Measurements from ENCODE around the gene GSK3A. TPM values are rescaled to one million over a fixed set of nuclear protein-coding genes. Genes with fewer than 3 reads are reported as not detected.

GSK3A gene
- total and polyA plus RNA-seq, 2 of the 4 experiments (the other 2 are of a cell fraction) = 8.1 to 43.3 TPM

DNA sequence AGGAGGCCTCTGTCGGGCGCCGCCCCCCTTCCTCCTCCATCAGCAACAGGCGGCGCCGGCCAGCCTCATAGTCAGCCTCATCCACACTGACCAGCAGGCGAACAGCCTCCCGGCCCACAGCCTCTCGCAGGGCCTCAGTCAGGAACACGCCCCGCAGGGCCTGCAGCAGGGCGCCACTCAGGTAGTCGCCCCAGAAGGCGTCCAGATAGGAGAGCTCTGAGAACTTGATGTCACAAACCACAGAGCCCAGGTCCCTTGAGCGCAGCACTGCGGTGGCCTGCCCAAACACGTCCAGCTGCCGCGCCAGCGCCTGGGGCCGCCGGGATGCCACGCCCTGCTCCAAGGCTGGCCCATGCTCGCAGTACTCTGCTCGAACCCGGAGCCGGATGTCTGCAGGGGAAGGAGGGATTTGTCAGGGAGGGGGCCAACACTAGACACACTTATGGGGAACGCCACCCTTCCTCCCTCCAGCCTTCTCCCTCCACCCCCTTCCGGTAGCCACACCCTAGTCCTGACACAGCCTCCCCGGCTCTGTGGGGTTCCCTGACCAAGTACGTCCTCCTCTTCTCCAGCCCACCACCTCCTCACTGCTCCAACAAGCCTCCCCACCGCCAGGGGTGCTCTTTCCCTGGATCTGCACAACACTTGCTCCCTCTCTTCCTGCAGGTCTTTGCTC is 42.8 kb downstream of the GSK3A start:
- Histone ChIP-seq H3K9me1 (ENCODE audit: insufficient read depth, low read length) (peaks cover 26% of the 10 kb centered on the region), H2BK5ac (ENCODE audit: low read depth, low read length, poor library complexity, severe bottlenecking) (no peak overlapping the region), H3K27me3 (ENCODE audit: control insufficient read depth, insufficient read depth, low read length) (no peaks in the 10 kb centered on the region), H4K20me1 (ENCODE audit: insufficient read depth, low read length) (peaks cover 9% of the 10 kb centered on the region; the same call in 1 of the 2 replicates), H3K4me3 (ENCODE audit: insufficient read depth, low read depth, low read length) (no peak overlapping the region), H4K8ac (ENCODE audit: low read depth in 2 of 2, low read length in 2 of 2) (no peak overlapping the region), H3K4me1 (ENCODE audit: control insufficient read depth, insufficient read depth, low read length) (0 out of 2 replicates have a peak, but pooled peaks cover 2% of the 10 kb centered on the region), H2BK15ac (ENCODE audit: low read depth, low read length) (no peak overlapping the region), H3K9ac (ENCODE audit: low read depth, low read length) (no peak overlapping the region), H3K23ac (ENCODE audit: low read depth, low read length) (no peak overlapping the region), H2AK5ac (ENCODE audit: low read depth, low read length) (no peak overlapping the region), H3K18ac (ENCODE audit: low read depth, low read length) (no peak overlapping the region), H4K91ac (ENCODE audit: insufficient read depth, low read depth, low read length) (no peak overlapping the region), H4K5ac (ENCODE audit: low read depth, low read length) (no peak overlapping the region), H3K4me2 (ENCODE audit: low read depth, low read length) (no peak overlapping the region), H2AFZ (replicated peaks; ENCODE audit: low read length, poor library complexity) (no peak overlapping the region), H3K36me3 (ENCODE audit: control insufficient read depth, insufficient read depth, low read length) (peaks cover 55% of the 10 kb centered on the region), H2BK20ac (ENCODE audit: low read depth, low read length) (no peak overlapping the region), H3K79me1 (ENCODE audit: low read depth in 1 of 2, low read length in 2 of 2) (peaks cover 12 to 65% of the 10 kb centered on the region in 2 experiments), H3K9me3 (ENCODE audit: control insufficient read depth, insufficient read depth, low read length) (no peaks in the 10 kb centered on the region), H3K56ac (ENCODE audit: extremely low read depth, insufficient read depth, low read length) (no peak overlapping the region), H3K4ac (ENCODE audit: low read depth, low read length) (no peak overlapping the region), H3K14ac (replicated peaks; ENCODE audit: low read depth, low read length) (no peak overlapping the region), H3K27ac (ENCODE audit: insufficient read depth, low read length) (no peak overlapping the region), H2AK9ac (replicated peaks; ENCODE audit: low read depth, low read length, poor library complexity) (no peak overlapping the region), H2BK120ac (ENCODE audit: low read depth, low read length) (no peak overlapping the region)
- ChIA-PET POLR2A (ENCODE audit: unreplicated experiment) (no interaction called here), CTCF (no interaction called here)
- dilution Hi-C loops (cut with HindIII; ENCODE audit: low sequenced_read_pairs, unreplicated experiment) (no loop called here), intact Hi-C loops (cut with micrococcal nuclease) (no loop called here), in situ Hi-C loops (cut with MboI; ENCODE audit: low sequenced_read_pairs) (no loop called here)
- no TSS peak for BruUV-seq (replicated peaks)
- DNase-seq = no peak
- no peak for TF ChIP-seq MAZ (IDR thresholded peaks at IDR 0.05; ENCODE audit: borderline replicate concordance, low read depth, low read length)
- no peak for TF ChIP-seq CHD1 (IDR thresholded peaks at IDR 0.05; ENCODE audit: low read depth, low read length)
- TF ChIP-seq NFE2L2 (IDR thresholded peaks at IDR 0.05; ENCODE audit: low read depth, low read length) = no peak
- TF ChIP-seq BHLHE40 (IDR thresholded peaks at IDR 0.05; ENCODE audit: low read depth, low read length) = no peak
- no peak for TF ChIP-seq RFX5 (IDR thresholded peaks at IDR 0.05; ENCODE audit: low read depth, low read length)
- no peak for TF ChIP-seq SMC3 (IDR thresholded peaks at IDR 0.05; ENCODE audit: low read depth, low read length)
- TF ChIP-seq, protein P1, sequence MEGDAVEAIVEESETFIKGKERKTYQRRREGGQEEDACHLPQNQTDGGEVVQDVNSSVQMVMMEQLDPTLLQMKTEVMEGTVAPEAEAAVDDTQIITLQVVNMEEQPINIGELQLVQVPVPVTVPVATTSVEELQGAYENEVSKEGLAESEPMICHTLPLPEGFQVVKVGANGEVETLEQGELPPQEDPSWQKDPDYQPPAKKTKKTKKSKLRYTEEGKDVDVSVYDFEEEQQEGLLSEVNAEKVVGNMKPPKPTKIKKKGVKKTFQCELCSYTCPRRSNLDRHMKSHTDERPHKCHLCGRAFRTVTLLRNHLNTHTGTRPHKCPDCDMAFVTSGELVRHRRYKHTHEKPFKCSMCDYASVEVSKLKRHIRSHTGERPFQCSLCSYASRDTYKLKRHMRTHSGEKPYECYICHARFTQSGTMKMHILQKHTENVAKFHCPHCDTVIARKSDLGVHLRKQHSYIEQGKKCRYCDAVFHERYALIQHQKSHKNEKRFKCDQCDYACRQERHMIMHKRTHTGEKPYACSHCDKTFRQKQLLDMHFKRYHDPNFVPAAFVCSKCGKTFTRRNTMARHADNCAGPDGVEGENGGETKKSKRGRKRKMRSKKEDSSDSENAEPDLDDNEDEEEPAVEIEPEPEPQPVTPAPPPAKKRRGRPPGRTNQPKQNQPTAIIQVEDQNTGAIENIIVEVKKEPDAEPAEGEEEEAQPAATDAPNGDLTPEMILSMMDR (conservative IDR thresholded peaks at IDR 0.05; ENCODE audit: low read depth, low read length) = no peak
- TF ChIP-seq, protein P2, sequence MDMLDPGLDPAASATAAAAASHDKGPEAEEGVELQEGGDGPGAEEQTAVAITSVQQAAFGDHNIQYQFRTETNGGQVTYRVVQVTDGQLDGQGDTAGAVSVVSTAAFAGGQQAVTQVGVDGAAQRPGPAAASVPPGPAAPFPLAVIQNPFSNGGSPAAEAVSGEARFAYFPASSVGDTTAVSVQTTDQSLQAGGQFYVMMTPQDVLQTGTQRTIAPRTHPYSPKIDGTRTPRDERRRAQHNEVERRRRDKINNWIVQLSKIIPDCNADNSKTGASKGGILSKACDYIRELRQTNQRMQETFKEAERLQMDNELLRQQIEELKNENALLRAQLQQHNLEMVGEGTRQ (IDR thresholded peaks at IDR 0.05; ENCODE audit: low read depth, low read length) = no peak
- TF ChIP-seq RCOR1 (IDR thresholded peaks at IDR 0.05; ENCODE audit: insufficient replicate concordance, low read length) = no peak
- TF ChIP-seq RAD21 (IDR thresholded peaks at IDR 0.05; ENCODE audit: low read length) = no peak
- no peak for TF ChIP-seq CEBPB (IDR thresholded peaks at IDR 0.05; ENCODE audit: low read depth, low read length)
- TF ChIP-seq, protein P3, sequence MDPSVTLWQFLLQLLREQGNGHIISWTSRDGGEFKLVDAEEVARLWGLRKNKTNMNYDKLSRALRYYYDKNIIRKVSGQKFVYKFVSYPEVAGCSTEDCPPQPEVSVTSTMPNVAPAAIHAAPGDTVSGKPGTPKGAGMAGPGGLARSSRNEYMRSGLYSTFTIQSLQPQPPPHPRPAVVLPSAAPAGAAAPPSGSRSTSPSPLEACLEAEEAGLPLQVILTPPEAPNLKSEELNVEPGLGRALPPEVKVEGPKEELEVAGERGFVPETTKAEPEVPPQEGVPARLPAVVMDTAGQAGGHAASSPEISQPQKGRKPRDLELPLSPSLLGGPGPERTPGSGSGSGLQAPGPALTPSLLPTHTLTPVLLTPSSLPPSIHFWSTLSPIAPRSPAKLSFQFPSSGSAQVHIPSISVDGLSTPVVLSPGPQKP (IDR thresholded peaks at IDR 0.05; ENCODE audit: borderline replicate concordance, low read depth, low read length) = no peak
- TF ChIP-seq MAFK (IDR thresholded peaks at IDR 0.05; ENCODE audit: low read depth, low read length) = no peak
- TF ChIP-seq MXI1 (IDR thresholded peaks at IDR 0.05; ENCODE audit: borderline replicate concordance, low read depth, low read length) = no peak
- TF ChIP-seq POLR2A (IDR thresholded peaks at IDR 0.05; ENCODE audit: low read depth, low read length) = no peak
- no peak for TF ChIP-seq FOS (IDR thresholded peaks at IDR 0.05; ENCODE audit: low read depth, low read length)
- 91% methylated on average over 21 of the region's 32 CpGs; no CpG with 5 or more reads in 1 of the 2 experiments for WGBS, 2 experiments (ENCODE audit: extremely low coverage in 2 of 2, insufficient read length in 1 of 2)
- ATAC-seq (ENCODE audit: low read depth) = no peak

All from IMR-90 (cell line).